HepG2 (cell line): ENCODE data around the gene UBTD1. TPM values are rescaled to one million over a fixed set of nuclear protein-coding genes. Genes with fewer than 3 reads are reported as not detected.

ENCODE experiments used
- ATAC-seq: fragments of 200-7000 bp; cut with Tn5 transposase; 3 replicates; pipeline ENCODE4 v1.9.1; 2020; ENCODE audit warnings: mild to moderate bottlenecking, moderate library complexity
- BruUV-seq: library from RNA; stranded (reverse); fragments of 400-500 nt; replicated peaks from 2 replicates; lab custom pipeline; 2021; lab: Mats Ljungman, UMichigan
- CTCF ChIA-PET: fragments of 300-600 bp; formaldehyde crosslinking; extraction: SDS; loops from one replicate; lab custom pipeline; 2021; ENCODE audit warnings: low total read pairs, inconsistent platforms, low intra/inter-chr PET ratio; lab: Yijun Ruan, JAX
- POLR2A ChIA-PET: fragments of 350-600 bp; sonication (Branson Sonifier 250); formaldehyde crosslinking; loops from one replicate; lab custom pipeline; 2020; ENCODE audit warnings: antibody characterized with exemption, inconsistent platforms; lab: Yijun Ruan, JAX
- DNase-seq: peaks from one replicate; pipeline ENCODE4 v3.0.0-alpha.2; 2015; ENCODE audit warnings: low spot score
- FAIRE-seq: peaks from 3 replicates; lab custom pipeline; 2011; peaks lifted over from hg19 to GRCh38; lab: Jason Lieb, UNC
- H2AFZ ChIP-seq: one replicate; pipeline ENCODE4 v1.6.1; 2011; ENCODE audit warnings: low read length, inconsistent platforms
- H3K27ac ChIP-seq: fragments of 300-600 bp; 3 replicates; pipeline ENCODE4 v1.8.0; 2011; ENCODE audit warnings: mixed run types, mild to moderate bottlenecking, mixed read lengths, low read length, inconsistent platforms; ENCODE audit not compliant: insufficient read depth; ENCODE audit errors: extremely low read length
- H3K27me3 ChIP-seq, 2 experiments: fragments of 200-600 bp in 1 of 2; 2 replicates in 1 of 2; 3 replicates in 1 of 2; pipeline versions ENCODE4 v1.6.0 to v1.8.0; 2011; ENCODE audit warnings: low read length in 2 of 2, mild to moderate bottlenecking in 2 of 2, moderate library complexity in 2 of 2, inconsistent platforms in 1 of 2; ENCODE audit not compliant: insufficient read depth in 2 of 2, control insufficient read depth in 1 of 2
- H3K36me3 ChIP-seq, 2 experiments: fragments of 200-600 bp in 1 of 2; replicated peaks in 1 of 2; 2 replicates in 1 of 2; 3 replicates in 1 of 2; pipeline versions ENCODE4 v1.5.1 to v1.8.0; 2011; ENCODE audit warnings: low read length in 2 of 2, inconsistent platforms in 1 of 2; ENCODE audit not compliant: insufficient read depth in 2 of 2, control insufficient read depth in 1 of 2
- H3K4me1 ChIP-seq: 2 replicates; pipeline ENCODE4 v1.5.1; 2012; ENCODE audit warnings: low read length, inconsistent platforms; ENCODE audit not compliant: insufficient read depth
- H3K4me2 ChIP-seq: 2 replicates; pipeline ENCODE4 v1.6.0; 2011; ENCODE audit warnings: low read depth, low read length, inconsistent platforms
- H3K4me3 ChIP-seq, 3 experiments: fragments of 200-600 bp in 1 of 3; sonication (generic), shearing (Covaris generic) in 1 of 3; replicated peaks in 1 of 3; 2 replicates each; pipeline ENCODE4 v1.5.1; 2011 to 2016; ENCODE audit warnings: low read length in 3 of 3, inconsistent platforms in 2 of 3, low read depth in 2 of 3, mild to moderate bottlenecking in 2 of 3, control low read depth in 1 of 3, mixed read lengths in 1 of 3; ENCODE audit not compliant: insufficient read depth in 1 of 3
- H3K79me2 ChIP-seq: one replicate; pipeline ENCODE4 v1.6.1; 2011; ENCODE audit warnings: low read length, inconsistent platforms; ENCODE audit not compliant: insufficient read depth
- H3K9ac ChIP-seq: 2 replicates; pipeline ENCODE4 v1.6.0; 2011; ENCODE audit warnings: mild to moderate bottlenecking, low read depth, low read length, inconsistent platforms; ENCODE audit not compliant: insufficient read depth
- H3K9me3 ChIP-seq: 2 replicates; pipeline ENCODE4 v1.5.1; 2012; ENCODE audit warnings: mild to moderate bottlenecking, low read length
- H4K20me1 ChIP-seq: 2 replicates; pipeline ENCODE4 v1.6.0; 2011; ENCODE audit warnings: inconsistent platforms, mild to moderate bottlenecking, low read length, moderate library complexity; ENCODE audit not compliant: insufficient read depth
- ARID2 ChIP-seq: sonication (generic); formaldehyde crosslinking; IDR thresholded peaks from 2 replicates; pipeline ENCODE4 v1.8.1; 2022; ENCODE audit warnings: mild to moderate bottlenecking, missing genetic modification reagents, borderline replicate concordance
- CHD4 ChIP-seq: fragments of 200-600 bp; sonication (generic); IDR thresholded peaks from 2 replicates; pipeline ENCODE4 v1.7.0; 2017; ENCODE audit warnings: mild to moderate bottlenecking, low read length, borderline replicate concordance
- CREB1 ChIP-seq, 2 experiments: fragments of 450-650 bp in 1 of 2; IDR thresholded peaks; 2 replicates each; pipeline ENCODE4 v1.6.1; 2016 to 2017; ENCODE audit warnings: control low read depth in 1 of 2, mild to moderate bottlenecking in 1 of 2, missing compliant biosample characterization in 1 of 2, missing genetic modification characterization in 1 of 2
- FOSL2 ChIP-seq: sonication (generic); formaldehyde crosslinking; IDR thresholded peaks from 2 replicates; pipeline ENCODE4 v1.4.0; 2020; ENCODE audit warnings: missing genetic modification reagents
- HMGA1 ChIP-seq: sonication (generic); formaldehyde crosslinking; conservative IDR thresholded peaks from 2 replicates; pipeline ENCODE4 v1.4.0; 2020; ENCODE audit warnings: missing genetic modification reagents
- HNRNPLL ChIP-seq: fragments of 200-400 bp; formaldehyde crosslinking; IDR thresholded peaks from 2 replicates; pipeline ENCODE4 v1.6.1; 2017; ENCODE audit warnings: mild to moderate bottlenecking, low read depth, low read length; ENCODE audit not compliant: poor library complexity, severe bottlenecking
- MAFK ChIP-seq, 2 experiments: IDR thresholded peaks in 1 of 2; conservative IDR thresholded peaks in 1 of 2; 2 replicates each; pipeline ENCODE4 v1.6.1; 2011; ENCODE audit warnings: improper control_type of control experiment in 2 of 2, low read length in 2 of 2
- REL ChIP-seq: sonication (generic); formaldehyde crosslinking; conservative IDR thresholded peaks from 2 replicates; pipeline ENCODE4 v1.8.0; 2022; ENCODE audit warnings: mild to moderate bottlenecking, missing genetic modification reagents, moderate library complexity
- STAG1 ChIP-seq: sonication (generic); formaldehyde crosslinking; IDR thresholded peaks from 2 replicates; pipeline ENCODE4 v1.4.0; 2020; ENCODE audit warnings: missing genetic modification reagents
- ZNF121 ChIP-seq: sonication (generic); formaldehyde crosslinking; IDR thresholded peaks from 2 replicates; pipeline ENCODE4 v1.5.0; 2020; ENCODE audit warnings: mild to moderate bottlenecking, missing genetic modification reagents
- WGBS: methylation state at CpG from one replicate; pipeline ENCODE4 v1.1.6; 2017; ENCODE audit warnings: low lambda C conversion rate; 5-methylcytosine and 5-hydroxymethylcytosine counted together
- in situ Hi-C: cut with HindIII; loops from 2 replicates; pipeline ENCODE4 v1.10.0; 2017; ENCODE audit warnings: low pct_unique_long_range_greater_than_20kb; ENCODE audit not compliant: extremely low pct_ligation_motif_present
- intact Hi-C: fragments of 100-400 bp; cut with micrococcal nuclease; formaldehyde crosslinking; loops from one replicate; pipeline ENCODE4 v1.10.0; 2022; ENCODE audit not compliant: unreplicated experiment
- polyA plus RNA-seq, 8 experiments: library from polyadenylated mRNA; depleted of rRNA in 3 of 8; stranded (reverse) in 7 of 8; unstranded in 1 of 8; fragments of >200 nt; fragmentation: Illumina TruSeq in 4 of 8; extraction: Trizol in 4 of 8; gene quantifications; 2 replicates each; pipeline versions ENCODE4 v1.2.1 to v1.2.3, GENCODE V29; 2011 to 2016; ENCODE audit warnings: low read depth in 4 of 8, missing spikeins in 1 of 8, mixed read lengths in 1 of 8; ENCODE audit not compliant: insufficient read depth in 1 of 8
- total RNA-seq, 5 experiments: library from RNA; depleted of rRNA; stranded (reverse); fragments of >200 nt; fragmentation: Illumina TruSeq; extraction: Trizol; gene quantifications; 2 replicates each; pipeline ENCODE4 v1.2.3, GENCODE V29; 2016; ENCODE audit warnings: low read depth in 1 of 5
- TF ChIP-seq, protein P1 (sequence below): sonication (generic); formaldehyde crosslinking; IDR thresholded peaks from 2 replicates; pipeline ENCODE4 v1.8.1; 2023; ENCODE audit warnings: missing genetic modification reagents, inconsistent platforms, borderline replicate concordance
- TF ChIP-seq, protein P2 (sequence below): sonication (generic); formaldehyde crosslinking; IDR thresholded peaks from 2 replicates; pipeline ENCODE4 v1.4.0; 2020; ENCODE audit warnings: mild to moderate bottlenecking, missing genetic modification reagents

UBTD1 gene
- total and polyA plus RNA-seq, 2 of the 13 experiments (the other 11 are each of a cell fraction or from before 2014, with no cell fraction given): 7.9 to 10.0 TPM

DNA sequence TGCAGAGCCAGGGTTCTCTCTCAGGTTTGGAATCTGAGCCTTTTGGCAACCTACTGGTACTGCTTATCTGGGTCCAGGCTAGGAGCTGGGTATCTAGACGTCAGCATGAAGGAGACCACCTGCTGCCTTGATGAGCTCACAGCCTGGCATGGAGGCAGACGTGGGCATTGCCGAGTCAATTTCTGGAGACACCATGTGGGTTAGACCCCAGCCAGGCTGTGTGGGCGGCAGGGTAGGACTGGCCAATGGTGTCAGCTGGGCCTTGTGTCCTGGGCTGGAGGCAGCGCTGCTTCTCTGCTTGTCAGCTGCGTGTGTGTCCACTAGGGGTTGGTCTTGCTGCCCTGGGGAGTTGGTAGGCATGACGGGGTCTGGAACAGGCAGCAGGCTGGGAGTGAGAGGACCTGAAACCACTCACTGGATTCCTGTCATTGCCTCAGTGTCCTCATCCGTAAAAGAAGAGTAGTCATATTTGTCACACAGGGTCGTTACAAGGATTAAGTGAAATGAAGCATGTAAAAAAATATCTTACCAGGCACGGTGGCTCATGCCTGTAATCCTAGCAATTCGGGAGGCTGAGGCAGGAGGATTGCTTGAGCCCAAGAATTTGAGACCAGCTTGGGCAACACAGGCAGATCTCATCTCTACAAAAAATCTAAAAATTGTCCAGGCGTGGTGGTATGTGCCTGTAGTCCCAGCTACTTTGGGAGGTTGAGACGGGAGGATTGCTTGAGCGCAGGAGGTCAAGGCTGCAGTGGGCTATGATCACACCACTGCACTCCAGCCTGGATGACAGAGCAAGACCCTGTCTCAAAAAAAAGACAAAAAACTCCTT lies 42.2 kb downstream of the UBTD1 start:
- BruUV-seq: no TSS peak
- ChIA-PET CTCF (no interaction called here), POLR2A (no interaction called here)
- no peak overlapping the region for H3K4me2 ChIP-seq
- no peak overlapping the region for H3K27ac ChIP-seq
- no peaks in the 10 kb centered on the region for H3K36me3 ChIP-seq
- in situ Hi-C loops: no loop called here
- H3K79me2 ChIP-seq: no peaks in the 10 kb centered on the region
- TF ChIP-seq REL: no peak
- TF ChIP-seq, protein P1, sequence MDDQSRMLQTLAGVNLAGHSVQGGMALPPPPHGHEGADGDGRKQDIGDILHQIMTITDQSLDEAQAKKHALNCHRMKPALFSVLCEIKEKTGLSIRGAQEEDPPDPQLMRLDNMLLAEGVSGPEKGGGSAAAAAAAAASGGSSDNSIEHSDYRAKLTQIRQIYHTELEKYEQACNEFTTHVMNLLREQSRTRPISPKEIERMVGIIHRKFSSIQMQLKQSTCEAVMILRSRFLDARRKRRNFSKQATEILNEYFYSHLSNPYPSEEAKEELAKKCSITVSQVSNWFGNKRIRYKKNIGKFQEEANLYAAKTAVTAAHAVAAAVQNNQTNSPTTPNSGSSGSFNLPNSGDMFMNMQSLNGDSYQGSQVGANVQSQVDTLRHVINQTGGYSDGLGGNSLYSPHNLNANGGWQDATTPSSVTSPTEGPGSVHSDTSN (CRISPR knock-in tag): no peak
- ATAC-seq (peak; percentile 41; the same call in 2 of the 3 replicates), DNase-seq (no peak), FAIRE-seq (no peak)
- H3K4me3 ChIP-seq: no peak overlapping the region
- H3K9me3 ChIP-seq: no peaks in the 10 kb centered on the region
- intact Hi-C loops: no loop called here
- WGBS: 92% methylated on average over 12 of the region's 14 CpGs
- no peak overlapping the region for H3K9ac ChIP-seq
- no peaks in the 10 kb centered on the region for H4K20me1 ChIP-seq
- H3K27me3 ChIP-seq: no peaks in the 10 kb centered on the region
- H3K4me1 ChIP-seq: peaks cover 17% of the 10 kb centered on the region
- no peak overlapping the region for H2AFZ ChIP-seq

DNA sequence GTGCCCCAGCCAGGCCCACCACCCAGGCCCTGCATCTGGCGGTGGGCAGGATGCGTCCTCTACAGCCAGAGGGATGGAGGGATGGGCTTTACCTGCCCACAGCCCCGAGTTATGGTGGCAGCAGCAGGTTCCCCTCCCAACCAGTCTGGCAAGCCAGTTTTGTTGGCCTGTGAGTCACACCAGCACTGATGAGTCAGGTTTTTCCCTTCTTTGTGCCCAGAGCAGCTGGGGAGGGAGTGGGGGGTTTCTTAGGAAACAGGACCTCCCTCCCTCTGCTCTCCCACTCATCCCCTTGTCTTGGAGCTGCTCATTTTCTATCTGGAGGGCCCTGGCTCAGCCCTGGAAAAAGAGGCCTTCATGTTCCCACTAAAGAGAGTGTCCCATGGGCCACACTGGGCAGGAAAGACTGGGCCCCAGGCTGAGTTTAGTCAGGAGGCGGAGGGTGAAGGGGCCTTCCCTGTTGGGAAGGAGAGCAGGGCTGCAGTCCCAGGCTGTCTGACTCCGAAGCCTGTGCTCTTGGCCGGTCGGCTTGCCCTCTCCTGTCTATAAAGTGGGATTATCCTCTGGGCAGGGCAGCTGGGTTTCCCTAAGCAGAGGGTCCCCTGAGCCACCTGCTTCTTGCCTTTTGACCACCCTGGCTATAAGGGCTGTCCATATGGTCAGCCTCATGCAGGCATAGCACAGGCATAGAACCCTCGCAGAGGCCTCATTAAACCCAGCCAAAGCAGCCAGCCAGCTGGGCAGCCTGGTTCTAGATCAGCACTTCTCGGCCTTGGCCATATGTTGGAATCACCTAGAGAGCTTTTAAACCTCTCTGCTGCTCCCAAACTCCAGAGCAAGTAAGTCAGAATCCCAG lies 43.7 kb downstream of the UBTD1 start:
- Histone ChIP-seq H3K79me2 (no peaks in the 10 kb centered on the region), H2AFZ (no peak overlapping the region), H3K4me1 (peaks cover 17% of the 10 kb centered on the region), H4K20me1 (no peaks in the 10 kb centered on the region), H3K4me3 (no peak overlapping the region), H3K4me2 (no peak overlapping the region), H3K36me3 (no peaks in the 10 kb centered on the region), H3K27ac (no peak overlapping the region), H3K27me3 (no peaks in the 10 kb centered on the region), H3K9me3 (no peaks in the 10 kb centered on the region), H3K9ac (no peak overlapping the region)
- in situ Hi-C loops (no loop called here), intact Hi-C loops (no loop called here)
- FAIRE-seq: no peak
- peak; percentile 42 for ATAC-seq
- peak; percentile 28 for DNase-seq
- POLR2A ChIA-PET: interaction anchor here (1.3 kb wide), 1 partner anchor 42 kb away, joined by 3 read pairs; the partner anchor contains the start of gene HOGA1
- BruUV-seq: no TSS peak
- CTCF ChIA-PET: no interaction called here
- 94% methylated on average over 3 of the region's 9 CpGs for WGBS
- peak; percentile 82 for TF ChIP-seq FOSL2
- TF ChIP-seq STAG1 (CRISPR knock-in tag): no peak
- no peak for TF ChIP-seq CHD4
- no peak for TF ChIP-seq ZNF121 (CRISPR knock-in tag)
- TF ChIP-seq CREB1 (IDR thresholded peaks at IDR 0.05): no peak
- no peak for TF ChIP-seq CREB1 (CRISPR knock-in tag; IDR thresholded peaks at IDR 0.05)
- no peak for TF ChIP-seq HMGA1
- TF ChIP-seq, protein P2, sequence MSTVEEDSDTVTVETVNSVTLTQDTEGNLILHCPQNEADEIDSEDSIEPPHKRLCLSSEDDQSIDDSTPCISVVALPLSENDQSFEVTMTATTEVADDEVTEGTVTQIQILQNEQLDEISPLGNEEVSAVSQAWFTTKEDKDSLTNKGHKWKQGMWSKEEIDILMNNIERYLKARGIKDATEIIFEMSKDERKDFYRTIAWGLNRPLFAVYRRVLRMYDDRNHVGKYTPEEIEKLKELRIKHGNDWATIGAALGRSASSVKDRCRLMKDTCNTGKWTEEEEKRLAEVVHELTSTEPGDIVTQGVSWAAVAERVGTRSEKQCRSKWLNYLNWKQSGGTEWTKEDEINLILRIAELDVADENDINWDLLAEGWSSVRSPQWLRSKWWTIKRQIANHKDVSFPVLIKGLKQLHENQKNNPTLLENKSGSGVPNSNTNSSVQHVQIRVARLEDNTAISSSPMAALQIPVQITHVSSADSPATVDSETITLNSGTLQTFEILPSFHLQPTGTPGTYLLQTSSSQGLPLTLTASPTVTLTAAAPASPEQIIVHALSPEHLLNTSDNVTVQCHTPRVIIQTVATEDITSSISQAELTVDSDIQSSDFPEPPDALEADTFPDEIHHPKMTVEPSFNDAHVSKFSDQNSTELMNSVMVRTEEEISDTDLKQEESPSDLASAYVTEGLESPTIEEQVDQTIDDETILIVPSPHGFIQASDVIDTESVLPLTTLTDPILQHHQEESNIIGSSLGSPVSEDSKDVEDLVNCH (CRISPR knock-in tag): no peak
- no peak for TF ChIP-seq ARID2 (CRISPR knock-in tag)
- no peak for TF ChIP-seq HNRNPLL
- TF ChIP-seq MAFK (conservative IDR thresholded peaks at IDR 0.05 in 1 of 2, IDR thresholded peaks at IDR 0.05 in 1 of 2; ENCODE audit: low read length in 2 of 2): peak; percentile 50 to 54; a peak in 2 of 4 replicates
